GM12875 (cell line): ENCODE measurements around the gene ZCCHC24.
A peak's percentile ranks its signal among the peaks of the same experiment; 100 is the strongest.

Experiments
- H3K4me3 ChIP-seq: one replicate; pipeline ENCODE4 v1.5.1; 2011; ENCODE audit warnings: low read depth, low read length, control low read depth
- CTCF ChIP-seq: IDR thresholded peaks from 2 replicates; pipeline ENCODE4 v1.5.1; 2011; ENCODE audit warnings: low read depth, mild to moderate bottlenecking, control low read depth, inconsistent platforms, low read length, moderate library complexity, borderline replicate concordance; ENCODE audit not compliant: insufficient read depth

The ZCCHC24 gene

DNA sequence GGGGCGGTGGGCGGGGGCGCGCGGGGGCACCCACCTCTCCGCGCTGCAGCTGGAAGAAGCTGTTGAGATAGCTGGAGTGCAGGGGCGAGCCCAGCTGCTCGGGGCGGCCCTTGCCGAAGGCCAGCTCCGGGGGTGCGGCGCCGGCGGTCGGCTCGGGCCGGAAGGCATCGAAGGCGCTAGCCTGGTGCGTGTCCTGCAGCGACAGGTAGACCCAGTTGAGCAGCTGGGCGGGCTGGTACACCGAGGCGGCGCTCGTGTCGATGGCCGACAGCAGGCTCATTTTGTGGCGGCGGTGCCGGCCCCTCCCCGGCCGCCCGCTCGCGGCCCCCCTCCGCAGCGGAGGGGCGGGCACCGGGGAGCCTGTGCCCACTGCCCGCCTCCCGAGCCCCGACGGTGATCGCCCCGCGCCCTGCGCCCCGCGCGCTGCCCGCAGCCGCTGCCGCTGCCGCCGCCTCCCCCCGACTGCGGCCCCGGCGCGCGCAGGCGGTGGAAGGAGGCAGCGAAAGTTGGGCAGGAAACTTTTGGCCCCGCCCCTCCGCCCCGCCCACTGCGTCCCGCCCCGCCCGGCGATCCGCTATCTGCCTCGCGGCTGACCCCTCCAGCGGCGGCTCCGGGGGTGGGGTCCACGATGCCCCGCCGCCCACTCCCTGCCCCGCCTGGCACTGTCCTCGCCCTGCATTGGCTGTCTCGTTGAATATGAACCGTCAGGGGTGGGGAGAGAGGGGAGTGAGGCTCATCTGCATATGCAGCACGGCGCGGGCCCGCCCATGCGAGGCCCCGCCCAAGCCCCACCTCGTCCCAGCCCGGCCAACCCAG, at the start of gene ZCCHC24:
Gene ZCCHC24, minus strand, starts transcription at position 464 of the 816 bp plus-strand sequence. Its CDS starts 184 bp downstream, at position 280.
- TF ChIP-seq CTCF, result no peak
- peak within 1 kb of the TSS; percentile 54 for H3K4me3 ChIP-seq

DNA sequence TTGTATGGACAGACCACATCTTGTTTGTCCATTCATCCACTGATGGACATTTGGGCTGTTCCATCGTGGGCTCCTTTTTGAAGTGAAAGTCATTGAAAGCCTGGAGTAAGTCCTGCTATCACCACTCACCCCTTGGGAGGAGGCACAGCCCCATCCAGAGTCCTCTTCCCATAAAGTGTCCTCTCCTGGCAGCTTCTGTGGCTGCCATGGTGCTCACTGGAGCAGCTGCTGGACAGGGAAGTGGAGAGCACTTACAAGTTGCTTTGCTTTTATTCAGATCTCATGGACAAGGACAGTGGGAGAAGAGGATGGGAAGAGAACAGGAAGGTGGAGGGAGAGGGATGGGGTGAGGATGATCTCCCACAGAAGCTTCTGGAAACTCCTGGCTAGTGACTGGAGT, 48.4 kb upstream of the ZCCHC24 start:
- TF ChIP-seq CTCF, result no peak
- H3K4me3 ChIP-seq, result no peak overlapping the region

GRCh38 chr10:79492839-79493238, 47.4 kb upstream of the ZCCHC24 start:
- no peak overlapping the region for H3K4me3 ChIP-seq
- no peak for TF ChIP-seq CTCF

DNA sequence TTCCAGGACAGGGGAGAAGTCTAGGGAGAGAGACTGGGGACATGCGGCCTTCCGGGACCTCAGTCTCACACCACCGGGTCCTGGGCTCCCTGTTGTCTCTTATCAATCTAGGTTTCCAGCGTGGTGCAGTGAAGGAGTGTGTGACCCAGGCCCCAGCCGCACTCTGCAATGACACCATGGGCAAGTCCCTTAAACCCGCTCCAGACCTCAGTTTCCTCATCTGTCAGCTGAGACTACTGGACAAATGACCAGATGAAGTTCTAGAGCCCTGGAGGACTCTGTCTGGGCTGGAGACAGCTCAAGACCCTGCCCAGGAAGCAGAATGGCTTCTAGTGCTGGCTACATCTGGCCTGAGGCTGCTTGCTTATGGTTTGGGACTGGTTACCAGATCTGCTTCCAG, 46.8 kb upstream of the ZCCHC24 start:
- no peak for TF ChIP-seq CTCF
- H3K4me3 ChIP-seq, result no peak overlapping the region

DNA sequence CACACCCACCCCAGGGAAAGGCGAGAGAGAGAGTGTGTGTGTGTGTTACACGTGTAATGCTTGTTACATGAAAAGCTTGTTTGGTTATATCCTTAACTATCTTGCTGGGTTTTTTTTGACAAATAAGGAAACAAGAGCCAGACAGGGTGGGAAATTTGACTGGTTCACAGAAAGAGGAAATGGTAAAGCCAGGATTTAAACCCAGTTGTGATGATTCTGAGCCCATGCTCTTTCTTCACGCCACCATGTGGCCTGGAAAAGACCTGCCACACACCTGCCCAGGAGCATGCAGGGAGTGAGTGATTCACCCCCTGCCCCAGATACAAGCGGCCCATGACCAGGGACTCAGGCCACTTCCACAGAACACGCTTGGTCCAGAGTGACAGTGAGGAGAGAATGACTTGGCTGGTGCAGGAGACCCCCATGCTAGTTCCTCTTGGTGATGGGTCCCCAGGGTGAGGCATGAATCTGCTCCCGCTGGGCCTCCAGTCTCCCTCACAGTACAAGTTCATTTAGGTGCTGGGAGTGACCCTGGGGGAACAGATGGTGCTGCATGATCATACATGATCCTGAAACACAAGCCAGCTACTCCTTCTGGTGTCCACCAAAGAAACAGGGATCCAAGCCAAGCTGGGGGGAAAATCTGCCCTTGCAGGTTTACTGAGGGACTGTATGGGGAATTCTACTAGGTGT, 45.9 kb upstream of the ZCCHC24 start:
- peak; percentile 42; the same call in 1 of the 2 replicates for TF ChIP-seq CTCF
- H3K4me3 ChIP-seq, result no peak overlapping the region

- TF ChIP-seq CTCF, result no peak
- H3K4me3 ChIP-seq, result no peak overlapping the region
Measured at GRCh38 chr10:79490400-79491142, 45.1 kb upstream of the ZCCHC24 start.

DNA sequence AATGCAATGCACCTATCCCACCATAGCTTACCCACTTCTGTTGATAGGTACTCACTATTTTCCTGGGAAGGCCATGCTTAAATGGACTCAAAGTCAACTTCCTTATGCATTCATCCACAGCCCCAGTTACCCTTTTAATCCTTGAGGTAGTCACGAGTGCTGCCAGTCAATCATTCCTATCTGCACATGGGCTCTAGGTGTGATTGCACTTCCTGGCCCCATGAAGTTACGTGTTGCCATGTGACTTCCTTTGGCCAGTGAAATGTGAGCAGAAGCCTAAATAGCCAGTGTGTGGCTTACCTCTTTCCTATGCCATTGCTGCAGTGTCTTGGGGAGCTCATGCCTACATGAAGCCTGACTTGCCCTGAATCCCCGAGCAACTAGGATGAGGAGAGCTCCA, 43.4 kb upstream of the ZCCHC24 start:
- no peak overlapping the region for H3K4me3 ChIP-seq
- TF ChIP-seq CTCF, result no peak
